GM21786 (cell line): ENCODE measurements around the gene PTH2R.

Experiments used
- ATAC-seq: cut with Tn5 transposase; IDR thresholded peaks from one replicate; pipeline ENCODE4 v1.9.1; 2021; ENCODE audit not compliant: unreplicated experiment

PTH2R gene

DNA sequence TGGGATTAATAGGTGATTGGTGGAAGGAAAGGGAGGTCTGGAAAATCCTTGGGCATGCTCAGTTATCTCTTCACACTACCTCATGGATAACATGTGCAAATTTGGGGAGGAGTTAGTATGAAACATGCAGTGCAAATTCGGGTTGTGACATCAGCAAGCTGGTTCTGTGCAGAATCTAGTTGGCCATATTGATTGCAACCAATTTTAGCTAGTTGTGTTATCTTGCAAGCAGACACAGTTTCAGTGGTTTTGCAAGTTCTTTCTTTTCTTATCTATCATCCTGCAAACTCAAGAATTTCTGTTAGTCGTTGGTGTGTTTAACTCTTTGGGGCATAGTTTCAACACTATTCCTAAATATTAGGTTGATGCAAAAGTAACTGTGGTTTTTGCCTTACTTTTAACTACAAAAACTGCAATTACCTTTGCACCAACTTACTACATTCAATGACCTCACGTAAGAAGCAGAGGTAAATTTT, 135.4 kb downstream of the PTH2R start:
- ATAC-seq: no peak

DNA sequence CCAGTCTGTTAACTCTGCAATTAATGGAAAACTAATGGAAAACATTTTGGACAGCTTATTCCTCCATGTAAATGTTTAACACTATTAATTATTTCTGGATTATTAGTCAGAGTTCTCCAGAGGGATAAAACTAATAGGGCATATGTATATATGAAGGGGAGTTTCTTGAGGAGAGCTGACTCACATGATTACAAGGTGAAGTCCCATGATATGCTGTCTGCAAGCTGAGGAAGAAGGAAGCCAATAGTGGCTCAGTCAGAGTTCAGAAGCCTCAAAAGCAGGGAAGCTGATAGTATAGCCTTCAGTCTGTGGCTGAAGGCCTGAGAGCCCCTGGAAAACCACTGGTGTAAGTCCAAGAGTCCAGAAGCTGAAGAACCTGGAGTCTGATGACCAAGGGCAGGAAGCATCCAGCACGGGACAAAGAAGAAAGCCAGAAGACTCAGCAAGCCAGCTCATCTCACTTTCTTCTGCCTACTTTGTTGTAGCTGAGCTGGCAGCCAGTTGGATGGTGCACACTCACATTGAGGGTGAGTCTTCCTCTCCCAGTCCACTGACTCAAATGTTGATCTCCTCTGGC, 136.0 kb downstream of the PTH2R start:
- ATAC-seq: no peak
